Upper lobe of right lung (tissue), 1 donor: ENCODE measurements around the gene TMEM106C. TPM values are rescaled to one million over a fixed set of nuclear protein-coding genes. Genes with fewer than 3 reads are reported as not detected.

ENCODE experiments used
- ATAC-seq: fragments of 200-7000 bp; cut with Tn5 transposase; one replicate; pipeline ENCODE4 v1.9.1; 2020; ENCODE audit warnings: mild to moderate bottlenecking, moderate library complexity
- DNase-seq: peaks from one replicate; pipeline ENCODE4 v3.0.0-alpha.2; 2020
- H3K27ac ChIP-seq: fragments of 200-600 bp; one replicate; pipeline ENCODE4 v1.8.0; 2022
- H3K27me3 ChIP-seq: fragments of 200-600 bp; one replicate; pipeline ENCODE4 v1.8.0; 2022; ENCODE audit warnings: mild to moderate bottlenecking
- H3K36me3 ChIP-seq: fragments of 200-600 bp; one replicate; pipeline ENCODE4 v1.8.0; 2022
- H3K4me1 ChIP-seq: fragments of 200-600 bp; one replicate; pipeline ENCODE4 v1.8.0; 2022
- H3K4me3 ChIP-seq: fragments of 200-600 bp; one replicate; pipeline ENCODE4 v1.8.0; 2022; ENCODE audit warnings: mild to moderate bottlenecking
- H3K9me3 ChIP-seq: fragments of 200-600 bp; one replicate; pipeline ENCODE4 v1.8.0; 2022
- intact Hi-C: fragments of 100-400 bp; cut with DNase I; formaldehyde crosslinking; loops from one replicate; pipeline ENCODE4 v1.11.0; 2022
- total RNA-seq: library from RNA; stranded (reverse); fragmentation: NEBNext Ultra II Directional; extraction: Animal tissue kit (Norgen Biotek cat#: 25700); gene quantifications from one replicate; pipeline ENCODE4 v1.2.1, GENCODE V29; 2021
- TF ChIP-seq, protein P1 (sequence below): fragments of 200-600 bp; IDR thresholded peaks from one replicate; pipeline ENCODE4 v1.8.0; 2022; ENCODE audit warnings: antibody characterized with exemption
- donor health status: DM: no; HTN: yes; CAD: no; lungs with severe emphysema.

TMEM106C gene
- total RNA-seq, 1 donor from 2014 or later, result 45.4 TPM

DNA sequence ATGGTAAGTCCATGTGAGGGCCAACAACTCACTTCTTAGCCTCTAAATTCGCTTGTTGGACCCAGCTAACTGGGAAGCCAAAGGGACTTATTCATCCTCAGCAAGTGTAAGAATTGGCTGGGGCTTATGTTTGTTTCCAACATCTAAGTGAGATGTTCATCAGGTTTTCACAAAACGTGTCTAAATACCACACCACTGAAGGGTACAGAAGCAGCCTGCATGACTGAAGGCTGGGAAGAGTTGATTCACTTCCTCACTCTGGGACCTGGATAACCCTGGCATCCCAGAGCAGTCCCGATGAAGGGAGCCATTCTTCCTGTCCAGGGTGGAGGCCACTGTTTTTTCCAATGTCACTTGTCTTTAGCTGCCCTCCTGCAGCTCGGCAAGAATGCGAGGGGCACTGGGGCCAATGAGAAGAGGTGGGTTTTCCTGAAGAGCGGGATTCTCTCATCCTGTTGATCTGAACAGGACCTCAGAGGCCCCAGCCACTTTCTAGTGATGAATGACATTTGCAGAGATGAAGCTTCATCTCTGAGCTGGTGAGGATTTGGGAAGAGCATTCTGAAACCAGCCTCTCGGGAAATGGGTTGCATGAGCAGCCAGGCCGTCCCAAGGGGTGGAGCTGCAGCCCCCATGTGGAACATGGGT, 53.1 kb downstream of the TMEM106C start:
- intact Hi-C loops, result no loop called here
- TF ChIP-seq, protein P1, sequence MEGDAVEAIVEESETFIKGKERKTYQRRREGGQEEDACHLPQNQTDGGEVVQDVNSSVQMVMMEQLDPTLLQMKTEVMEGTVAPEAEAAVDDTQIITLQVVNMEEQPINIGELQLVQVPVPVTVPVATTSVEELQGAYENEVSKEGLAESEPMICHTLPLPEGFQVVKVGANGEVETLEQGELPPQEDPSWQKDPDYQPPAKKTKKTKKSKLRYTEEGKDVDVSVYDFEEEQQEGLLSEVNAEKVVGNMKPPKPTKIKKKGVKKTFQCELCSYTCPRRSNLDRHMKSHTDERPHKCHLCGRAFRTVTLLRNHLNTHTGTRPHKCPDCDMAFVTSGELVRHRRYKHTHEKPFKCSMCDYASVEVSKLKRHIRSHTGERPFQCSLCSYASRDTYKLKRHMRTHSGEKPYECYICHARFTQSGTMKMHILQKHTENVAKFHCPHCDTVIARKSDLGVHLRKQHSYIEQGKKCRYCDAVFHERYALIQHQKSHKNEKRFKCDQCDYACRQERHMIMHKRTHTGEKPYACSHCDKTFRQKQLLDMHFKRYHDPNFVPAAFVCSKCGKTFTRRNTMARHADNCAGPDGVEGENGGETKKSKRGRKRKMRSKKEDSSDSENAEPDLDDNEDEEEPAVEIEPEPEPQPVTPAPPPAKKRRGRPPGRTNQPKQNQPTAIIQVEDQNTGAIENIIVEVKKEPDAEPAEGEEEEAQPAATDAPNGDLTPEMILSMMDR, result no peak

DNA sequence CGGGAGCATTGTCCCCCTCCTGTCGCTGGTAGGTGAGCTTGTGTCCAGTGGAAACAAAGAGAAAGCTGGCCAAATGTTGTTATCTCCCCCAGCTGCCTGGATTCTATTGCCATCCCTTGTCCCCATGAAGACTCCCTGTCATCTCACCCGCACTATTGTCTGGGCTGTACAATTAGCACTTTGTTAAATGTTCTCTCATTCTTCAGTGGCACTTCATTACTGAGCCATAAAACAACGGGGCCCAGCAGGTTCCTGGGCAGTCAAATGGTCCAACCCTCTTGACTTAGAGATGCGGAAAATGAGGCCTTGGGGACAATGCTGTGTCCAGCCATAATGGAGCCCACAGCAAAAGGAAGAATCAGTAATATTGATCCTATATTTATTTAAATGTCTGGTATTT, 54.1 kb downstream of the TMEM106C start:
- Histone ChIP-seq H3K4me1 (no peaks in the 10 kb centered on the region), H3K4me3 (no peak overlapping the region), H3K36me3 (no peaks in the 10 kb centered on the region), H3K27me3 (peaks cover 13% of the 10 kb centered on the region), H3K27ac (no peak overlapping the region), H3K9me3 (no peaks in the 10 kb centered on the region)
- intact Hi-C loops, result no loop called here
- TF ChIP-seq, protein P1, result no peak
- no peak for DNase-seq
- no peak for ATAC-seq

More for the DNA sequence above, 53.1 kb downstream of the TMEM106C start:
- Histone ChIP-seq H3K36me3 (no peaks in the 10 kb centered on the region), H3K27me3 (peaks cover 6% of the 10 kb centered on the region), H3K4me1 (no peaks in the 10 kb centered on the region), H3K4me3 (no peak overlapping the region), H3K27ac (no peak overlapping the region), H3K9me3 (no peaks in the 10 kb centered on the region)
- ATAC-seq, result no peak
- DNase-seq, result no peak

GRCh38 chr12:48017921-48018617, 54.7 kb downstream of the TMEM106C start:
- no peaks in the 10 kb centered on the region for H3K9me3 ChIP-seq
- ATAC-seq, result no peak
- no peak overlapping the region for H3K4me3 ChIP-seq
- intact Hi-C loops, result no loop called here
- TF ChIP-seq, protein P1, result no peak
- no peak for DNase-seq
- no peak overlapping the region for H3K27ac ChIP-seq
- H3K27me3 ChIP-seq, result peaks cover 13% of the 10 kb centered on the region
- no peaks in the 10 kb centered on the region for H3K4me1 ChIP-seq
- no peaks in the 10 kb centered on the region for H3K36me3 ChIP-seq

Other genes starting within 250 kb of the TMEM106C start
- gene ENDOU, start 238.1 kb upstream of the TMEM106C start, total RNA-seq, result 0.32 TPM
- gene RAPGEF3, start 204.7 kb upstream of the TMEM106C start, total RNA-seq, result 69.6 TPM
- 40.9 TPM for gene SLC48A1, start 190.4 kb upstream of the TMEM106C start, total RNA-seq
- gene HDAC7, start 143.7 kb upstream of the TMEM106C start, total RNA-seq, result 135 TPM
- gene VDR, start 58.6 kb upstream of the TMEM106C start, total RNA-seq, result 28.7 TPM
- not detected for gene COL2A1, start 40.9 kb downstream of the TMEM106C start, total RNA-seq
- gene SENP1, start 142.5 kb downstream of the TMEM106C start, total RNA-seq, result 16.9 TPM
- 41.8 TPM for gene PFKM, start 155.8 kb downstream of the TMEM106C start, total RNA-seq
- gene ASB8, start 193.9 kb downstream of the TMEM106C start, total RNA-seq, result 34.5 TPM
- 0.61 TPM for gene CCDC184, start 220.0 kb downstream of the TMEM106C start, total RNA-seq
- gene OR10AD1, start 239.7 kb downstream of the TMEM106C start, total RNA-seq, result not detected